ENCODE results near the gene OR10R2.

Gene OR10R2

GRCh38 chr1:158458263-158458662 lies 13.8 kb upstream of the OR10R2 start:
- TF ChIP-seq CTCF (IDR thresholded peaks at IDR 0.05; ENCODE audit: borderline replicate concordance, insufficient read depth, low read depth, low read length) = no peak
- no peak overlapping the region for H3K4me3 ChIP-seq (ENCODE audit: low read depth, low read length)

- H3K4me3 ChIP-seq (ENCODE audit: low read depth, low read length) = no peak within 1 kb of the TSS
- no peak for TF ChIP-seq CTCF (IDR thresholded peaks at IDR 0.05; ENCODE audit: borderline replicate concordance, insufficient read depth, low read depth, low read length)
These were observed 10.5 kb upstream of the OR10R2 start, which contains the start of gene OR10K1 for GRCh38 chr1:158461534-158461933. Gene OR10K1, plus strand, starts transcription at chr1:158461834. Its CDS starts 3,728 bp downstream, at chr1:158465562.

- TF ChIP-seq CTCF (IDR thresholded peaks at IDR 0.05; ENCODE audit: borderline replicate concordance, insufficient read depth, low read depth, low read length) = no peak
- H3K4me3 ChIP-seq (ENCODE audit: low read depth, low read length) = no peak overlapping the region
These were observed 13.4 kb downstream of the OR10R2 start for GRCh38 chr1:158485455-158485854.

- H3K4me3 ChIP-seq (ENCODE audit: low read depth, low read length) = no peak overlapping the region
- no peak for TF ChIP-seq CTCF (IDR thresholded peaks at IDR 0.05; ENCODE audit: borderline replicate concordance, insufficient read depth, low read depth, low read length)
These were observed 19.3 kb downstream of the OR10R2 start for GRCh38 chr1:158491316-158491715.

- TF ChIP-seq CTCF (IDR thresholded peaks at IDR 0.05; ENCODE audit: borderline replicate concordance, insufficient read depth, low read depth, low read length) = no peak
- no peak overlapping the region for H3K4me3 ChIP-seq (ENCODE audit: low read depth, low read length)
These were observed 21.0 kb downstream of the OR10R2 start for GRCh38 chr1:158493054-158493453.

GRCh38 chr1:158494796-158495195 lies 22.8 kb downstream of the OR10R2 start:
- no peak overlapping the region for H3K4me3 ChIP-seq (ENCODE audit: low read depth, low read length)
- no peak for TF ChIP-seq CTCF (IDR thresholded peaks at IDR 0.05; ENCODE audit: borderline replicate concordance, insufficient read depth, low read depth, low read length)

GRCh38 chr1:158496374-158496773 lies 24.4 kb downstream of the OR10R2 start:
- H3K4me3 ChIP-seq (ENCODE audit: low read depth, low read length) = no peak overlapping the region
- TF ChIP-seq CTCF (IDR thresholded peaks at IDR 0.05; ENCODE audit: borderline replicate concordance, insufficient read depth, low read depth, low read length) = no peak; the same call in 1 of the 2 replicates
